ENCODE results near the gene TREML1. TPM values are rescaled to one million over a fixed set of nuclear protein-coding genes. Genes with fewer than 3 reads are reported as not detected.

The TREML1 gene
- total and polyA plus RNA-seq, 9 of the 15 experiments (the other 6 are each of a cell fraction or from before 2014, with no cell fraction given): not detected

DNA sequence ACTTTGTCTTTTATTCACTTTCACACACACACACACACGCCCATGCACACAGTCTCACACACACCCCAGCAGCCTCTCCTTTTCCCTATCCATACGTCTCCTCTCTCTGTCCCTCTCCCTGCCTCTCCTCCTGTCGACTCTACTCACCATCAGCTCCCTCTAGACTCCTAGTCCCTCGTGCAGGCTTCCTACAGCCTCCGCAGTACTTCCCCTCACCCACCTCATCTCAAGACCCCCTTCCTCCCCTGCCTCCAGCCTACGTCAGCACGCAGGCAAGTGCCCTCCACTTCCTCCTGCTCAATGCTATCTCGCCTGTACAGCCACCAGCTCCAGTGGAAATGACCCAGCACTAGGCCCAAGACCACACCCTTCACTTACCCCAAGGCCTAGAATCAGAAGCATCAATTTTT, 47.6 kb upstream of the TREML1 start:
- 18% methylated on average over 8 of the region's 8 CpGs for WGBS (ENCODE audit: insufficient coverage, low coverage, missing lambda C conversion rate)
- TF ChIP-seq NCOA4 (IDR thresholded peaks at IDR 0.05; ENCODE audit: partially characterized antibody) (no peak), NCOR1 (IDR thresholded peaks at IDR 0.05) (peak; percentile 66), ARNT (IDR thresholded peaks at IDR 0.05) (peak in 1 of 2 experiments; percentile 62; a peak in 1 of 4 replicates), ZSCAN32 (CRISPR knock-in tag; IDR thresholded peaks at IDR 0.05) (no peak), ZNF507 (tag; conservative IDR thresholded peaks at IDR 0.05) (no peak)
- TF ChIP-seq, protein P1, sequence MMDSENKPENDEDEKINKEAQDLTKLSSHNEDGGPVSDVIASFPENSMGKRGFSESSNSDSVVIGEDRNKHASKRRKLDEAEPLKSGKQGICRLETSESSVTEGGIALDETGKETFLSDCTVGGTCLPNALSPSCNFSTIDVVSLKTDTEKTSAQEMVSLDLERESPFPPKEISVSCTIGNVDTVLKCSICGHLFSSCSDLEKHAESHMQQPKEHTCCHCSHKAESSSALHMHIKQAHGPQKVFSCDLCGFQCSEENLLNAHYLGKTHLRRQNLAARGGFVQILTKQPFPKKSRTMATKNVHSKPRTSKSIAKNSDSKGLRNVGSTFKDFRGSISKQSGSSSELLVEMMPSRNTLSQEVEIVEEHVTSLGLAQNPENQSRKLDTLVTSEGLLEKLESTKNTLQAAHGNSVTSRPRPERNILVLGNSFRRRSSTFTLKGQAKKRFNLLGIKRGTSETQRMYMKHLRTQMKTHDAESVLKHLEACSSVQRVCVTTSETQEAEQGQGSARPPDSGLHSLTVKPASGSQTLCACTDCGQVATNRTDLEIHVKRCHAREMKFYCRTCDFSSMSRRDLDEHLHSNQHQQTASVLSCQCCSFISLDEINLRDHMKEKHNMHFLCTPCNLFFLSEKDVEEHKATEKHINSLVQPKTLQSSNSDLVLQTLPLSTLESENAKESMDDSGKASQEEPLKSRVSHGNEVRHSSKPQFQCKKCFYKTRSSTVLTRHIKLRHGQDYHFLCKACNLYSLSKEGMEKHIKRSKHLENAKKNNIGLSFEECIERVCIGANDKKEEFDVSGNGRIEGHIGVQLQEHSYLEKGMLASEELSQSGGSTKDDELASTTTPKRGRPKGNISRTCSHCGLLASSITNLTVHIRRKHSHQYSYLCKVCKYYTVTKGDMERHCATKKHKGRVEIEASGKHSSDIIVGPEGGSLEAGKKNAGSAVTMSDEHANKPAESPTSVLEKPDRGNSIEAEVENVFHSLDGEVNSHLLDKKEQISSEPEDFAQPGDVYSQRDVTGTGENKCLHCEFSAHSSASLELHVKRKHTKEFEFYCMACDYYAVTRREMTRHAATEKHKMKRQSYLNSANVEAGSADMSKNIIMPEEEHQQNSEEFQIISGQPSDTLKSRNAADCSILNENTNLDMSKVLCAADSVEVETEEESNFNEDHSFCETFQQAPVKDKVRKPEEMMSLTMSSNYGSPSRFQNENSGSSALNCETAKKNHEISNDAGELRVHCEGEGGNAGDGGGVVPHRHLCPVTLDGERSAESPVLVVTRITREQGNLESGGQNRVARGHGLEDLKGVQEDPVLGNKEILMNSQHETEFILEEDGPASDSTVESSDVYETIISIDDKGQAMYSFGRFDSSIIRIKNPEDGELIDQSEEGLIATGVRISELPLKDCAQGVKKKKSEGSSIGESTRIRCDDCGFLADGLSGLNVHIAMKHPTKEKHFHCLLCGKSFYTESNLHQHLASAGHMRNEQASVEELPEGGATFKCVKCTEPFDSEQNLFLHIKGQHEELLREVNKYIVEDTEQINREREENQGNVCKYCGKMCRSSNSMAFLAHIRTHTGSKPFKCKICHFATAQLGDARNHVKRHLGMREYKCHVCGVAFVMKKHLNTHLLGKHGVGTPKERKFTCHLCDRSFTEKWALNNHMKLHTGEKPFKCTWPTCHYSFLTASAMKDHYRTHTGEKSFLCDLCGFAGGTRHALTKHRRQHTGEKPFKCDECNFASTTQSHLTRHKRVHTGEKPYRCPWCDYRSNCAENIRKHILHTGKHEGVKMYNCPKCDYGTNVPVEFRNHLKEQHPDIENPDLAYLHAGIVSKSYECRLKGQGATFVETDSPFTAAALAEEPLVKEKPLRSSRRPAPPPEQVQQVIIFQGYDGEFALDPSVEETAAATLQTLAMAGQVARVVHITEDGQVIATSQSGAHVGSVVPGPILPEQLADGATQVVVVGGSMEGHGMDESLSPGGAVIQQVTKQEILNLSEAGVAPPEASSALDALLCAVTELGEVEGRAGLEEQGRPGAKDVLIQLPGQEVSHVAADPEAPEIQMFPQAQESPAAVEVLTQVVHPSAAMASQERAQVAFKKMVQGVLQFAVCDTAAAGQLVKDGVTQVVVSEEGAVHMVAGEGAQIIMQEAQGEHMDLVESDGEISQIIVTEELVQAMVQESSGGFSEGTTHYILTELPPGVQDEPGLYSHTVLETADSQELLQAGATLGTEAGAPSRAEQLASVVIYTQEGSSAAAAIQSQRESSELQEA (IDR thresholded peaks at IDR 0.05; ENCODE audit: low read depth): no peak
- TF ChIP-seq, protein P2, sequence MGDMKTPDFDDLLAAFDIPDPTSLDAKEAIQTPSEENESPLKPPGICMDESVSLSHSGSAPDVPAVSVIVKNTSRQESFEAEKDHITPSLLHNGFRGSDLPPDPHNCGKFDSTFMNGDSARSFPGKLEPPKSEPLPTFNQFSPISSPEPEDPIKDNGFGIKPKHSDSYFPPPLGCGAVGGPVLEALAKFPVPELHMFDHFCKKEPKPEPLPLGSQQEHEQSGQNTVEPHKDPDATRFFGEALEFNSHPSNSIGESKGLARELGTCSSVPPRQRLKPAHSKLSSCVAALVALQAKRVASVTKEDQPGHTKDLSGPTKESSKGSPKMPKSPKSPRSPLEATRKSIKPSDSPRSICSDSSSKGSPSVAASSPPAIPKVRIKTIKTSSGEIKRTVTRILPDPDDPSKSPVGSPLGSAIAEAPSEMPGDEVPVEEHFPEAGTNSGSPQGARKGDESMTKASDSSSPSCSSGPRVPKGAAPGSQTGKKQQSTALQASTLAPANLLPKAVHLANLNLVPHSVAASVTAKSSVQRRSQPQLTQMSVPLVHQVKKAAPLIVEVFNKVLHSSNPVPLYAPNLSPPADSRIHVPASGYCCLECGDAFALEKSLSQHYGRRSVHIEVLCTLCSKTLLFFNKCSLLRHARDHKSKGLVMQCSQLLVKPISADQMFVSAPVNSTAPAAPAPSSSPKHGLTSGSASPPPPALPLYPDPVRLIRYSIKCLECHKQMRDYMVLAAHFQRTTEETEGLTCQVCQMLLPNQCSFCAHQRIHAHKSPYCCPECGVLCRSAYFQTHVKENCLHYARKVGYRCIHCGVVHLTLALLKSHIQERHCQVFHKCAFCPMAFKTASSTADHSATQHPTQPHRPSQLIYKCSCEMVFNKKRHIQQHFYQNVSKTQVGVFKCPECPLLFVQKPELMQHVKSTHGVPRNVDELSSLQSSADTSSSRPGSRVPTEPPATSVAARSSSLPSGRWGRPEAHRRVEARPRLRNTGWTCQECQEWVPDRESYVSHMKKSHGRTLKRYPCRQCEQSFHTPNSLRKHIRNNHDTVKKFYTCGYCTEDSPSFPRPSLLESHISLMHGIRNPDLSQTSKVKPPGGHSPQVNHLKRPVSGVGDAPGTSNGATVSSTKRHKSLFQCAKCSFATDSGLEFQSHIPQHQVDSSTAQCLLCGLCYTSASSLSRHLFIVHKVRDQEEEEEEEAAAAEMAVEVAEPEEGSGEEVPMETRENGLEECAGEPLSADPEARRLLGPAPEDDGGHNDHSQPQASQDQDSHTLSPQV (IDR thresholded peaks at IDR 0.05): peak; percentile 70; the same call in 1 of the 2 replicates
- TF ChIP-seq, protein P3, sequence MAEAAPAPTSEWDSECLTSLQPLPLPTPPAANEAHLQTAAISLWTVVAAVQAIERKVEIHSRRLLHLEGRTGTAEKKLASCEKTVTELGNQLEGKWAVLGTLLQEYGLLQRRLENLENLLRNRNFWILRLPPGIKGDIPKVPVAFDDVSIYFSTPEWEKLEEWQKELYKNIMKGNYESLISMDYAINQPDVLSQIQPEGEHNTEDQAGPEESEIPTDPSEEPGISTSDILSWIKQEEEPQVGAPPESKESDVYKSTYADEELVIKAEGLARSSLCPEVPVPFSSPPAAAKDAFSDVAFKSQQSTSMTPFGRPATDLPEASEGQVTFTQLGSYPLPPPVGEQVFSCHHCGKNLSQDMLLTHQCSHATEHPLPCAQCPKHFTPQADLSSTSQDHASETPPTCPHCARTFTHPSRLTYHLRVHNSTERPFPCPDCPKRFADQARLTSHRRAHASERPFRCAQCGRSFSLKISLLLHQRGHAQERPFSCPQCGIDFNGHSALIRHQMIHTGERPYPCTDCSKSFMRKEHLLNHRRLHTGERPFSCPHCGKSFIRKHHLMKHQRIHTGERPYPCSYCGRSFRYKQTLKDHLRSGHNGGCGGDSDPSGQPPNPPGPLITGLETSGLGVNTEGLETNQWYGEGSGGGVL (CRISPR knock-in tag; IDR thresholded peaks at IDR 0.05): no peak

More for the DNA sequence above, 47.6 kb upstream of the TREML1 start:
- H3K27ac ChIP-seq (ENCODE audit: extremely low read depth, low read depth, low read length): peak overlapping the region; percentile 63
- H3K9me1 ChIP-seq (ENCODE audit: control insufficient read depth, insufficient read depth, low read length): no peaks in the 10 kb centered on the region
- peak overlapping the region; percentile 69 for H3K4me2 ChIP-seq (ENCODE audit: insufficient read depth, low read length)
- intact Hi-C loops (cut with micrococcal nuclease): no loop called here
- no peaks in the 10 kb centered on the region; a peak in 1 of 5 replicates for H3K27me3 ChIP-seq (ENCODE audit: control insufficient read depth in 2 of 2, insufficient read depth in 2 of 2, low read length in 2 of 2)
- BruUV-seq (replicated peaks): no TSS peak
- H3K4me1 ChIP-seq (replicated peaks in 1 of 2; ENCODE audit: control insufficient read depth in 2 of 2, insufficient read depth in 2 of 2, low read length in 2 of 2): peaks cover 21 to 38% of the 10 kb centered on the region in 2 experiments
- H3K79me2 ChIP-seq (ENCODE audit: control insufficient read depth, insufficient read depth, low read length): no peaks in the 10 kb centered on the region
- H3K9me3 ChIP-seq (replicated peaks; ENCODE audit: control insufficient read depth, insufficient read depth, low read depth, low read length): no peaks in the 10 kb centered on the region
- DNase-seq (ENCODE audit: extremely low read depth in 1 of 4, low spot score in 3 of 4): peak; percentile 61 to 81 (median 68)
- H3K4me3 ChIP-seq: no peak overlapping the region
- peak; percentile 72 for ATAC-seq
- H3K9ac ChIP-seq (ENCODE audit: insufficient read depth in 1 of 2, low read depth in 2 of 2, low read length in 2 of 2): peak overlapping the region; percentile 38 to 53; a peak in 2 of 4 replicates
- no peaks in the 10 kb centered on the region for H3K36me3 ChIP-seq (ENCODE audit: control insufficient read depth, insufficient read depth, low read length)
- ChIA-PET POLR2A (interaction anchor here (0.6 to 2.4 kb wide), 2 partner anchors 11 to 478 kb away, joined by 4 to 10 read pairs; no protein-coding TSS in a partner anchor), CTCF (ENCODE audit: low intra/inter-chr PET ratio) (interaction anchor here (0.5 kb wide), 1 partner anchor 144 kb away, joined by 3 read pairs; no protein-coding TSS in a partner anchor)
- FAIRE-seq: peak; percentile 84
- no peaks in the 10 kb centered on the region for H4K20me1 ChIP-seq (replicated peaks; ENCODE audit: control insufficient read depth, insufficient read depth, low read length)
- H2AFZ ChIP-seq (ENCODE audit: low read depth, low read length): peak overlapping the region; percentile 78
- in situ Hi-C loops (cut with MboI): no loop called here

Data from K562 (cell line).